Keratinocyte (primary cell): ENCODE data around the gene FAM78A. TPM values are rescaled to one million over a fixed set of nuclear protein-coding genes. Genes with fewer than 3 reads are reported as not detected.

Experiments used
- DNase-seq: peaks from one replicate; pipeline ENCODE4 v3.0.0-alpha.2; 2011; ENCODE audit warnings: low read depth, missing footprints, low spot score
- FAIRE-seq: peaks from 2 replicates; lab custom pipeline; 2011; peaks lifted over from hg19 to GRCh38; lab: Jason Lieb, UNC
- H2AFZ ChIP-seq: 2 replicates; pipeline ENCODE4 v1.6.0; 2012; ENCODE audit warnings: low read length, control low read depth, inconsistent platforms; ENCODE audit not compliant: control insufficient read depth
- H3K27ac ChIP-seq: 2 replicates; pipeline ENCODE4 v1.5.1; 2011; ENCODE audit warnings: low read length; ENCODE audit not compliant: control insufficient read depth, insufficient read depth
- H3K27me3 ChIP-seq: 3 replicates; pipeline ENCODE4 v1.6.0; 2011; ENCODE audit warnings: low read length; ENCODE audit not compliant: control insufficient read depth, insufficient read depth; ENCODE audit errors: extremely low read depth
- H3K36me3 ChIP-seq, 2 experiments: 2 replicates in 1 of 2; 3 replicates in 1 of 2; pipeline ENCODE4 v1.5.1; 2011; ENCODE audit warnings: low read length in 2 of 2, mild to moderate bottlenecking in 1 of 2; ENCODE audit not compliant: control insufficient read depth in 2 of 2, insufficient read depth in 2 of 2; ENCODE audit errors: extremely low read depth in 1 of 2
- H3K4me1 ChIP-seq: 3 replicates; pipeline ENCODE4 v1.5.1; 2011; ENCODE audit warnings: low read length; ENCODE audit not compliant: control insufficient read depth, insufficient read depth; ENCODE audit errors: extremely low read depth
- H3K4me2 ChIP-seq: 3 replicates; pipeline ENCODE4 v1.6.0; 2011; ENCODE audit warnings: low read depth, low read length; ENCODE audit not compliant: control insufficient read depth, insufficient read depth; ENCODE audit errors: extremely low read depth
- H3K4me3 ChIP-seq, 3 experiments: fragments of 200-600 bp in 1 of 3; sonication (generic) in 1 of 3; 2 replicates in 2 of 3; 3 replicates in 1 of 3; pipeline ENCODE4 v1.5.1; 2011 to 2016; ENCODE audit warnings: low read length in 3 of 3, mild to moderate bottlenecking in 3 of 3, control low read depth in 2 of 3, inconsistent platforms in 1 of 3, low read depth in 1 of 3, mixed read lengths in 1 of 3, mixed run types in 1 of 3, moderate library complexity in 1 of 3; ENCODE audit not compliant: control insufficient read depth in 2 of 3, insufficient read depth in 2 of 3; ENCODE audit errors: extremely low read depth in 1 of 3
- H3K79me2 ChIP-seq: 2 replicates; pipeline ENCODE4 v1.6.0; 2012; ENCODE audit warnings: low read length; ENCODE audit not compliant: control insufficient read depth, insufficient read depth
- H3K9ac ChIP-seq: 3 replicates; pipeline ENCODE4 v1.6.0; 2011; ENCODE audit warnings: low read length; ENCODE audit not compliant: control insufficient read depth, insufficient read depth; ENCODE audit errors: extremely low read depth
- H3K9me1 ChIP-seq: 3 replicates; pipeline ENCODE4 v1.6.0; 2011; ENCODE audit warnings: low read length; ENCODE audit not compliant: control insufficient read depth, insufficient read depth; ENCODE audit errors: extremely low read depth
- H3K9me3 ChIP-seq: 2 replicates; pipeline ENCODE4 v1.5.1; 2012; ENCODE audit warnings: low read depth, low read length; ENCODE audit not compliant: control insufficient read depth
- H4K20me1 ChIP-seq: 3 replicates; pipeline ENCODE4 v1.6.0; 2011; ENCODE audit warnings: low read length; ENCODE audit not compliant: control insufficient read depth, insufficient read depth; ENCODE audit errors: extremely low read depth
- CTCF ChIP-seq, 3 experiments: IDR thresholded peaks in 1 of 3; conservative IDR thresholded peaks in 1 of 3; optimal IDR thresholded peaks in 1 of 3; 2 replicates in 2 of 3; 3 replicates in 1 of 3; pipeline versions ENCODE3 to v1.5.1; 2011; ENCODE audit warnings: low read length in 3 of 3, mild to moderate bottlenecking in 3 of 3, moderate library complexity in 2 of 3, control low read depth in 1 of 3, inconsistent platforms in 1 of 3; ENCODE audit not compliant: insufficient read depth in 2 of 3; ENCODE audit errors: extremely low read depth in 1 of 3
- EZH2 ChIP-seq: IDR thresholded peaks from one replicate; pipeline ENCODE4 v1.6.1; 2012; ENCODE audit warnings: inconsistent platforms, mild to moderate bottlenecking, low read length, moderate library complexity
- dilution Hi-C: fragments of 300-500 bp; cut with MboI; formaldehyde crosslinking; loops from one replicate; pipeline ENCODE4 v1.7.0; 2020; ENCODE audit warnings: low sequenced_read_pairs; ENCODE audit not compliant: extremely low pct_ligation_motif_present
- polyA plus RNA-seq, 5 experiments: library from polyadenylated mRNA; depleted of rRNA in 3 of 5; stranded (reverse) in 3 of 5; stranded (forward) in 1 of 5; unstranded in 1 of 5; fragments of >200 nt; gene quantifications; 1 replicate in 1 of 5; 2 replicates in 3 of 5; 3 replicates in 1 of 5; pipeline versions ENCODE4 v1.2.1 to v1.2.3, GENCODE V29; 2011 to 2012; ENCODE audit warnings: missing spikeins in 2 of 5, low read depth in 1 of 5, low replicate concordance in 1 of 5

FAM78A gene
- polyA plus RNA-seq, 1 donor (not counting 4 experiments of a cell fraction or from before 2014, with no cell fraction given): 0.25 TPM

- H3K9me1 ChIP-seq: no peaks in the 10 kb centered on the region
- no peaks in the 10 kb centered on the region for H3K9me3 ChIP-seq
- H4K20me1 ChIP-seq: no peaks in the 10 kb centered on the region
- no peaks in the 10 kb centered on the region for H3K79me2 ChIP-seq
- dilution Hi-C loops: no loop called here
- no peak overlapping the region for H3K4me3 ChIP-seq
- H3K27ac ChIP-seq: no peak overlapping the region
- no peak overlapping the region for H3K4me2 ChIP-seq
- no peak for TF ChIP-seq EZH2
- TF ChIP-seq CTCF (optimal IDR thresholded peaks at IDR 0.05 in 1 of 3, IDR thresholded peaks at IDR 0.05 in 1 of 3, conservative IDR thresholded peaks at IDR 0.05 in 1 of 3; ENCODE audit: extremely low read depth in 1 of 3, insufficient read depth in 2 of 3, low read length in 3 of 3): no peak
- FAIRE-seq: no peak
- H3K4me1 ChIP-seq: no peaks in the 10 kb centered on the region
- no peak for DNase-seq
- no peaks in the 10 kb centered on the region for H3K27me3 ChIP-seq
- H2AFZ ChIP-seq: no peak overlapping the region
- peaks cover 5 to 10% of the 10 kb centered on the region in 2 experiments for H3K36me3 ChIP-seq
- H3K9ac ChIP-seq: no peak overlapping the region
These were observed 58.8 kb downstream of the FAM78A start for GRCh38 chr9:131217331-131218031.

DNA sequence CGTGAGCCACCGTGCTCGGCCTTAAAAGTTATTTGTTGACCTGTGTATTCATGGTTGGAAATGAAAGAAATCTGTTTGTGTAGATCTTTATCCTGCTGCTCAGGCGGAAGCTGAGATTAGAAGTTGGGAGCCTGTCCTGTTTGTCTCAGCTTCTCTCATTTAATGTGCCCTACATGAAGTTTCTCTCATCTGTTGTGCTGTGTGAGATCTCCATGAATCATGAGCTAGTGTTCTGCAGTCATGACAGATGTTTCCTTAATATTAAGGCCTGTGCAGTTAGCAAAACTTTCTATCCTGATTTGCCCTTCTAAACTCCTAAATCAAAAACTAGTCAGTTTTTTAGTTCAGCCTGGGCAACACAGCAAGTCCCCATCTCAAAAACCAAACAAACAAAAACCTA is 59.5 kb downstream of the FAM78A start:
- no peak overlapping the region for H3K9ac ChIP-seq
- H3K27ac ChIP-seq: no peak overlapping the region
- no peak for FAIRE-seq
- dilution Hi-C loops: no loop called here
- H3K4me1 ChIP-seq: no peaks in the 10 kb centered on the region
- H3K9me1 ChIP-seq: no peaks in the 10 kb centered on the region
- H3K36me3 ChIP-seq: peaks cover 5 to 10% of the 10 kb centered on the region in 2 experiments
- DNase-seq: no peak
- H3K79me2 ChIP-seq: no peaks in the 10 kb centered on the region
- no peak for TF ChIP-seq EZH2
- TF ChIP-seq CTCF (optimal IDR thresholded peaks at IDR 0.05 in 1 of 3, IDR thresholded peaks at IDR 0.05 in 1 of 3, conservative IDR thresholded peaks at IDR 0.05 in 1 of 3; ENCODE audit: extremely low read depth in 1 of 3, insufficient read depth in 2 of 3, low read length in 3 of 3): no peak
- H3K27me3 ChIP-seq: no peaks in the 10 kb centered on the region
- no peak overlapping the region for H2AFZ ChIP-seq
- no peaks in the 10 kb centered on the region for H4K20me1 ChIP-seq
- H3K9me3 ChIP-seq: no peaks in the 10 kb centered on the region
- no peak overlapping the region for H3K4me2 ChIP-seq
- H3K4me3 ChIP-seq: no peak overlapping the region
